Hematopoietic multipotent progenitor cell (in vitro differentiated cells): ENCODE results near the gene CD2AP. TPM values are rescaled to one million over a fixed set of nuclear protein-coding genes. Genes with fewer than 3 reads are reported as not detected.
"Not testable (repeated sequence)": the region's sequence is repeated elsewhere in the genome, so short reads cannot be mapped to it uniquely, and the experiment has no call there.

Experiments
- DNase-seq, 3 donors: peaks; one replicate each; pipeline ENCODE4 v3.0.0-alpha.2; 2011 to 2015; ENCODE audit warnings: low read depth in 2 of 3, low spot score in 2 of 3
- total RNA-seq: library from RNA; depleted of rRNA; stranded (reverse); fragments of >200 nt; gene quantifications from one replicate; pipeline ENCODE4 v1.2.3, GENCODE V29; 2012

CD2AP gene
- total RNA-seq, 1 donor, result 8.1 TPM

GRCh38 chr6:47553243-47553642 lies 75.7 kb downstream of the CD2AP start:
- DNase-seq, result not testable (repeated sequence)

- DNase-seq, result not testable (repeated sequence)
Observed at GRCh38 chr6:47556459-47556858, 78.9 kb downstream of the CD2AP start.

GRCh38 chr6:47563162-47563561 lies 85.6 kb downstream of the CD2AP start:
- no peak for DNase-seq

- not testable (repeated sequence) for DNase-seq
Observed at GRCh38 chr6:47566602-47567001, 89.0 kb downstream of the CD2AP start.

- DNase-seq, result no peak
Observed at GRCh38 chr6:47567586-47567985, 90.0 kb downstream of the CD2AP start.

GRCh38 chr6:47571488-47571887 lies 93.9 kb downstream of the CD2AP start:
- no peak for DNase-seq

GRCh38 chr6:47573109-47573508 lies 95.5 kb downstream of the CD2AP start:
- no peak for DNase-seq

GRCh38 chr6:47574789-47575188 lies 97.2 kb downstream of the CD2AP start:
- DNase-seq, result no peak

- DNase-seq, result no peak
Observed at GRCh38 chr6:47579040-47579439, 101.5 kb downstream of the CD2AP start.

GRCh38 chr6:47581591-47581990 lies 104.0 kb downstream of the CD2AP start:
- no peak for DNase-seq

GRCh38 chr6:47587493-47587892 lies 109.9 kb downstream of the CD2AP start:
- DNase-seq, result no peak

- DNase-seq, result peak in 1 of 3 donors; percentile 20
Observed at GRCh38 chr6:47592131-47592840, 114.7 kb downstream of the CD2AP start.

- DNase-seq, result no peak
Observed at GRCh38 chr6:47593979-47594378, 116.4 kb downstream of the CD2AP start.

- DNase-seq, result no peak
Observed at GRCh38 chr6:47595785-47596184, 118.2 kb downstream of the CD2AP start.

GRCh38 chr6:47598367-47598766 lies 120.8 kb downstream of the CD2AP start:
- no peak for DNase-seq

- no peak for DNase-seq
Observed at GRCh38 chr6:47599512-47599911, 121.9 kb downstream of the CD2AP start.

GRCh38 chr6:47603227-47603626 lies 125.6 kb downstream of the CD2AP start:
- no peak for DNase-seq

- no peak for DNase-seq
Observed at GRCh38 chr6:47603995-47604394, 126.4 kb downstream of the CD2AP start.

- no peak for DNase-seq
Observed at GRCh38 chr6:47621838-47622449, 144.4 kb downstream of the CD2AP start.

- no peak for DNase-seq
Observed at GRCh38 chr6:47626782-47627181, 149.2 kb downstream of the CD2AP start.

- no peak for DNase-seq
Observed at GRCh38 chr6:47628448-47629272, 151.1 kb downstream of the CD2AP start.

- DNase-seq, result no peak
Observed at GRCh38 chr6:47629954-47630353, 152.4 kb downstream of the CD2AP start.
